HS-27A (cell line): ENCODE data around the gene SEL1L.
"Not testable (repeated sequence)": the region's sequence is repeated elsewhere in the genome, so short reads cannot be mapped to it uniquely, and the experiment has no call there.

Experiments
- DNase-seq: peaks from one replicate; pipeline ENCODE4 v3.0.0-alpha.2; 2012; ENCODE audit warnings: low read depth, missing footprints

Gene SEL1L

GRCh38 chr14:81525129-81525528, 8.5 kb downstream of the SEL1L start:
- no peak for DNase-seq

GRCh38 chr14:81523616-81524015, 10.0 kb downstream of the SEL1L start:
- DNase-seq: no peak

- DNase-seq: no peak
These were observed 10.6 kb downstream of the SEL1L start for GRCh38 chr14:81523016-81523415.

DNA sequence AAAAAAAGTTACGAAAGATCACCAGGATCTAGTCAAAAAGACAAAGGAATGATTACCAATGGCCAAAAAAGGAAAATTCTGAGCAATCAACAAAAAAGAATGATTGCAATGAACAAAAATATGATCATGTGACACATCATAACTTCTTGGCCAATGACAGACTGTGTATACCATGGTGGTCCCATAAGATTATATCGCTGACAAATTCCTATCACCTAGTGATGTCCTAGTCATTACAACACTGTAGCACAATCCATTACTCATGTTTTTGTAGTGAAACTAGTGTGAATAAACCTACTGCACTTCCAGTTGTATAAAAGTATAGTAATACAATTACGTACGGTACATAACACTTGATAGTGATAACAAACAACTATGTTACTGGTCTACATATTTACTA, 12.3 kb downstream of the SEL1L start:
- DNase-seq: no peak

DNA sequence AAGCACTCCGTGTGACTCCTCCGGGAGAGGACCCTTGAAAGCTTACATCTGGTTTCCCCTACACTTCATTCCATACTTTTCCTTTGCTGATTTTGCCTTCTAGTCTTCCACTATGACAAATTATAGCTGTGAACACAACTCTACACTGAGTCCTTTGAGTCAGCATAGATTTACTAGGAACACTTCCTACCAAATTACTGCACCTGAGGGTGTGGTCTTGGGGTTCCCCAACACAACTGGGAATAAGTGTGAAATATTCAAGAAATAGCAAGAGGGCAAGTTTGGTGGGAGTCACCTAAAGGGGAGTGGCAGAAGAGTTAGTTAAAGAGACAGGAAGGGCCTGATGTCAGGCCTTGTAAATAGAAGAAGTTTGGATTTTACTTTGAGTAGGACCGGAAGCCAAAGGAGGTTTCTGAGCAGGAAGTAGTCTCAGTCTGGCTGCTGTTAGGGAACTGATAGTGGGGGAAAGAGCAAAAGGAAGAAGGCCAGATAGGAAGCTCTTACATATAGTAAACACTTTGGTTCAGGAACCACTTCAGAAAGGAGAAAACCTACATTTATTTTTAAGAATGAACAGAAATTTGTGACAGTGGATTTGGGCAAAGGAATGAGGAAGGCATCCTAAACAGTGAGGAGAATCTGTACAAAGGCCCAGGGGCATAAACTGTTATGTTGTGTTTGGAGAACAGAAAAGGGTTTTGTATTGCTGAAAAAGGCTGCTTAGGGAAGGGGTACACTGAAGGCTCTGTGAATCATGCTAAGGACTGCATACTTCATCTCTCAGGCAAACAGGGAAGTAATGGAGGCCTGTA, 14.2 kb downstream of the SEL1L start:
- no peak for DNase-seq

DNA sequence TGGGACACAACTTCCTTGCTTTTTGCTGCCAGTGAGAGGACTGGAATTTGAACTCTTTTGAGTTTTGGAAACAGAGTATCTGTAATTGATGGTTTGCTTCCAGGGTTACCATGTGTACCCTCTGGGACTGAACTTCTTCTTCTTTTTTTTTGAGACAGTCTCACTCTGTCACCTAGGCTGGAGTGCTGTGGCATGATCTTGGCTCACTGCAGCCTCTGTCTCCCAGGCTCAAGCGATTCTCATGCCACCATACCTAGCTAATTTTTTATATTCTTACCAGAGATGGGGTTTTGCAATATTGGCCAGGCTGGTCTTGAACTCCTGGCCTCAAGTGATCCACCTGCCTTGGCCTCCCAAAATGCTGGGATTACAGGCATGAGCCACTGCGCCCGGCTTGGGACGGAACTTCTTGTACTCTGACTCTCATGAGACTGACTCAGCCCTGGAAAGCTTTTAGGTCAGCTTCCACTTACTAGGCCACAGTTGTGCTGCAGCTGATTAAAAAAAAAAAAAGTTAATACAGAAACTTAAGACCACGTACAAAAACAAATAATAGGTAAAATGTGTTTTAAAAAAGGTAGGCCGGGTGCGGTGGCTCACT, 15.8 kb downstream of the SEL1L start:
- DNase-seq: no peak

GRCh38 chr14:81516986-81517797, 16.5 kb downstream of the SEL1L start:
- no peak for DNase-seq

DNA sequence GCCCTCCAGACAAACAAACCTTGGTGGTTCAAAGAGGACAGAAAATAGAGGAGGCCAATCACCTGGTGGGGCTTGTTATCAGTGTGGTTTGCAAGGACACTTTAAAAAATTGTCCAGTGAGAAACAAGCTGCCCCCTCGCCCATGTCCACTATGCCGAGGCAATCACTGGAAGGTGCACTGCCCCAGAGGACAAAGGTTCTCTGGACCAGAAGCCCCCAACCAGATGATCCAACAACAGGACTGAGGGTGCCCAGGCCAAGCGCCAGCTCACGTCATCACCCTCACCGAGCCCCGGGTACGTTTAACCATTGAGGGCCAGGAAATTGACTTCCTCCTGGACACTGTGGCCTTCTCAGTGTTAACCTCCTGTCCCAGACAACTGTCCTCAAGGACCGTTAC, 17.7 kb downstream of the SEL1L start:
- not testable (repeated sequence) for DNase-seq

DNA sequence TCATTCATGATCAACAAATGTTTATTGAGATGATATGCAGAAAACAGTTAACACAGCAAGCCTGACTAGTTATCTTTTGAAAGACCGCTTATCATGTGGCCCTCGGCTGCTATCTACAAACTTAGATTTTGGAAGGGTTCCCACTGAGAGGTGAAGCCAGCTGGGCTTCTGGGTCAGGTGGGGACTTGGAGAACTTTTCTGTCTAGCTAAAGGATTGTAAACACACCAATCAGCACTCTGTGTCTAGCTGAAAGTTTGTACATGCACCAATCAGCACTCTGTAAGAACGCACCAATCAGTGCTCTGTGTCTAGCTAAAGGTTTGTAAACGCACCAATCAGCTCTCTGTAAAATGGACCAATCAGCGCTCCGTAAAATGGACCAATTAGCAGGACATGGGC, 20.8 kb downstream of the SEL1L start:
- DNase-seq: not testable (repeated sequence)

DNA sequence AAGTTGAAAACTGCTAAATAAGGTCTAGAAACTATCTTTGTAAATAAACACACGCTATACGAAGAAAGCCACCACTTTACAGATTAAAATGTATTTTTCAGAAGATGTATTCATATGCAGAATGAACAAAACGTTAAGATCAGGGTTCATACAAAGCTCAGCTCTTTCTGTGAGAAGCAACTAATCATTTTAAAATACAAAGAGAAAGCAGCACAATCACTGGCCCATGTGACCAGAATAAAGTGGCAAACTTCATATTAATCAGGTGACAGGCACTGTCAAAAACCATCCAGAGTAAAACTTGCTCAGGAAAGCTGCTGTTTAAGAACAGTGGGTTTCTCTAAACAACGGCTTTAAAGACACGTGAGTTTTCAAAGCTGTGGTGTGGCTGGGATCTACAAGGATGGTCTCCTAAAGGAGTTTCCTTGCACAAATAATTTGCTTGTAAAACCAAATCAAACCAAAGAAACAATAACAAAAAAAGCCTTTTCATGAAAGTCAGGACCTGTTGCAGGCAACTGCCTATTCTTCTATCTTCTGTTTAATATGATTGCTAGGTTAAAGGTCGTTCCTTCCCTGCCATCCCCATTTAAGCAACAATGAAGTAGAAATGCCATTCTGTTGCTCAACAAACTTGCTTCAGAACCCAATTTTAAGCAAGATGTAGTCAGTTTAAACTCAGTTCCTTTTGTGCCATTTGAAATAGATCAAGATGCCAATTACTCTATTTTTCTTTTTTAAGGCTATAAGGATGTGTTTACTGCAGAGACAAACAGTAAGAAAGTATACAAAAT, 22.3 kb downstream of the SEL1L start:
- DNase-seq: no peak

GRCh38 chr14:81509838-81510452, 23.7 kb downstream of the SEL1L start:
- no peak for DNase-seq

DNA sequence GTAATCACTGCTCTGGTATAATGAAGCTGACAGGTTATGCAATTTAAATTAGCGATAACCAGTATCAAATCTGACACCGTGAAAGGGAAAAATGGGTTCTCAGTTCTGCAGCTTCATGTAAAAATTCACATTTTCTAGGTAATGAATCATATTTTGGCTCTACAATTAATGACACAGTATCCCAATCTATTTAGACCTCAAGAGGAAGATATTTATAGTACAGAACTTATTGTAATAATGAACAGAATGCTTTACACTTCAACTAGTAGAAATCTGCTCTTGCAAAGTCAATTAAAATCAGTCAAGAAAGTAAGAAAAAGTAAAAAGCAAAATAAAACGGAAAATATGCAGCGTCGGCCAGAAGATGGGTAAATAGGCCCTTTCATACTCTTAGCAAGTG, 24.3 kb downstream of the SEL1L start:
- DNase-seq: no peak

- DNase-seq: no peak
These were observed 27.2 kb downstream of the SEL1L start for GRCh38 chr14:81506487-81506886.

DNA sequence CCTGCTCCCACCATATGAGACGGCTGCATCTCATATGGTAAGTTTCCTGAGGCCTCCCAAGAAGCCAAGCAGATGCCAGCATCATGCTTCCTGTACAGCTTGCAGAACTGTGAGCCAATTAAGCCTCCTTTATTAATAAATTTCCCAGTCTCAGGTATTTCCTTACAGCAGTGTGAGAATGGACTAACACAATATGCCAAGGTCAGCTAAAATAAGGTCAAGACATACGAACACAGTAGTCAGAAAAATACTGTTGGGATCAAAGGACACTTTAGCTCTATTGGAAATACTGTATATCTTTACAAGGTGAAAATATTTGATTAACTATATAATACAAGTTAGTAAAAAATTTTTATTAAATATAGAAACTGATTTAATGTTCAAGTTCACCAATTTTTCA, 28.8 kb downstream of the SEL1L start:
- no peak for DNase-seq

- DNase-seq: no peak
These were observed 47.9 kb downstream of the SEL1L start for GRCh38 chr14:81485781-81486180.

DNA sequence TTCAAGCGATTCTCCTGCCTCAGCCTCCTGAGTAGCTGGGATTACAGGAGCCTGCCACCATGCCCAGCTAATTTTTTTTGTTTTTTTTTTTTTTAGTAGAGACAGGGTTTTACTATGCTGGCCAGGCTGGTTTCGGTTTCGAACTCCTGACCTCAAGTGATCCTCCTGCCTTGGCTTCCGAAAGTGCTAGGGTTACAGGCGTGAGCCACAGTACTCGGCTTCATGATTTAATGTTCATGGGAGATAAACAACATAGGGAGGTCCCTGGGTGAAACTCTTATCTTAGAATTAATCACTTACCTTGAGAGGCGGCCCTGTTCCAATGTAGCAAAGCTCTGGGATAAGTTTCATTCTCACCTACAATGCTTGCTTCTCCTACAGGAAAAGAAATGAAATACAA, 48.3 kb downstream of the SEL1L start:
- DNase-seq: no peak

- DNase-seq: no peak
These were observed 49.5 kb downstream of the SEL1L start for GRCh38 chr14:81484120-81484519.

- no peak for DNase-seq
These were observed 52.9 kb downstream of the SEL1L start for GRCh38 chr14:81480741-81481140.

DNA sequence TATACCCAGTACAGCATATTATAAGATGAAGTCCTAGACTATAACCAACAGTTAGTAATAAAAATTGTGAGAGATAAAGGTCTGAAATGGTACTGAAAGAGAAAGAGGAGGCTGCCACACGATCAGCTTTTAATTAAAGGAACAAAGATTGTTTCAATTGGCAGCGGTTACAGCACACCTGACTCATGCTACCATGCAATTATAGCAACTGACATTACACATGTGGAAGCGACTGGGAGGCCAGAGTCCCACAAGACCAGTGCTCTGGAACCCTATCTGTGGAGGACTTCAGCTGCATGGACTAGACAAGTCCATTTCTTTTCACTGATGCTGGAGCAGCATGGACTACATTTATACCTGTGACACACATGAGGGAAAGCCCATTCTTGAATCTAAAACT, 55.2 kb downstream of the SEL1L start:
- DNase-seq: no peak

- DNase-seq: no peak
These were observed 56.8 kb downstream of the SEL1L start for GRCh38 chr14:81476816-81477215.

DNA sequence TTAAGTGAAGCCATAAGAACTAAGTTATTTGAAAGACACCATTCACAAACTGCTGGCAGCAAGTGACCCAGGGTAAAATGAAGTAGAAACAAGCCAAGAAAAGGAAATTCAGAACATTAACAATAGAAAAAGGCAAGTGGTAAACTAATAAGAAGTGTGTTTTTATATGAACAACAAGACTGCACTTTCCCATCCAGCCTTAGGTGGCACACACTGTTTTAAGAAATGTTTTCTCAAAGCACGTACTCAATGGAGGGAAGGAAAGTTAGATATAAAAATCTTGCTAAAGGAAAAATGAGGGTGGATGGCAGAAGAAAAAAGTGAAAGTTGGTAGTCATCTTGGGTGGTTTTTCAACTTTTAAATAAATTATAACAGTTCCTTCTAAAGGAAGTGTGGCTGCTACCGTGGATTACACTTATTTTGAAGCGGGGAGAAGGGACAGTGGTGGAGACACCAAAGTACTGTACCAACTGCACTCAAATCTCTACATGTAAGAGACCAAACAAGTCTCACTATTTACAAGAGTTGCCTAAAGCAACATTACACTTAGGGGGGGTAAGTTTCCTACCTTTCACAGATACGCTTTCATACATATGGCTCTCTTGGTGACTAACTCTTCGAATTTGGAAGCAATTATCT, 58.8 kb downstream of the SEL1L start:
- no peak for DNase-seq
